Measurements from ENCODE around the gene SRGAP1.
"Not testable (repeated sequence)": the region's sequence is repeated elsewhere in the genome, so short reads cannot be mapped to it uniquely, and the experiment has no call there.

SRGAP1 gene

DNA sequence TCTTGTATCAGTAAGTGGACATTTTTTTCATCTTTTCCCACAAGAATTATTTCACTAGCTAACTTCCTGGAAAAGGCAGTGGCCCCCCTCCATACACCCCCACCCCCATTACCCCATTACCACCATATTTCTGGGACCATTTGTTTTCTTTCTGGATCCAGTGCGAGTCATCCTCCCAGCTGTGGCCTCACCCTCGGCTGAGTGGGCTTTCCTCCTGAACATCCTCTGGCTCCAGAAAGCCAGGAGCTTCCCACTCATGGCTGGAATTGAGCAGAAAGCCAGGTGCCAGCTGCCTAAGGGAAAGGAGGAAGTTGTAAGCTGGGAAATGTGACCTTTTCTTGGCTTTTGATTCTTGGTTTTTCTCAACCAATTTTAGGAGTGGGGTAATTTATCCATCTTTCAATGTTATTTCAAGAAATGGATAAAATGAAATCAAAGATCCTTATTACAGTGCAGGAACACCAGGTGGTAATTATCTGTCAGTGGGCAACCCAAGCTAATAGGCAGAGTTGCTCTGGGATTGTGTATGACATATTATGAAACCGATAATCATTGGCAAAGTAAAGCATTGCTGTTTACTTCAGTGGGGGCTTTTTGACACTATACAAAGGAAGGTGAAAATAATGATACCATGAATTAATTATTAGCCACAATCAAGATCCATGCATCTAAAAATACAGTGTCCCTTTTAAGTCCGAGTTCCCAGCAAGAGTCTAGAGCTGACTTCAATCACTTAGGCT, 253.0 kb downstream of the SRGAP1 start:
- no peak for DNase-seq

DNA sequence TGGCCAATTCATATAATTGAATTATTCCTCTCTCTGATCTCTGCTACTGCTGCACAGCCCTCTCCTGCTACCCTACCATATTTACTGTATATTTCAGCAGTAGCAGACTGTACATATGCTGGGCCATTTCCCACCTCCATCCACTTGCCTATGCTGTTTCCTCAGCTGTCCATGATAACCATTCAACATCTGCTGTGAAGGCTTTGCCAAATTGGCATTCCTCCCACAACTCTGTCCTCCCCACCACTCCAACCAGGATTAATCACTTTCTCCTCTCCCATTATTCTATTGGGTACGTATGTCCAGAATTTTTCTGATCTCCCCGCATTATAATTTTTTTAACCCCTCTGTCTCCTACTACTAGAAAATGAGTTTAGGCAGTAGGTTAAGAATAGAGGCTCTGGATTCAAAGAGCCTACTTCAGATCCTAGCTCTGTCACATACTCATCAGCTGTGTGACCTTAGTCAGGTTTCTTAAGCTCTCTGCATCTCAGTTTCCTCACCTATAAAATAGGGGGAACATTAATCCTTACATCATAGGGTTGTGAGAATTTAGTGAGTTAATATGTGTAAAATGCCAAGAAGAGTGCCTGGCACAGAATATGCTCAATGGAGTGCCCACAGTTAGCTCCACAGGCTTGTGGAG, 254.3 kb downstream of the SRGAP1 start:
- no peak for DNase-seq

DNA sequence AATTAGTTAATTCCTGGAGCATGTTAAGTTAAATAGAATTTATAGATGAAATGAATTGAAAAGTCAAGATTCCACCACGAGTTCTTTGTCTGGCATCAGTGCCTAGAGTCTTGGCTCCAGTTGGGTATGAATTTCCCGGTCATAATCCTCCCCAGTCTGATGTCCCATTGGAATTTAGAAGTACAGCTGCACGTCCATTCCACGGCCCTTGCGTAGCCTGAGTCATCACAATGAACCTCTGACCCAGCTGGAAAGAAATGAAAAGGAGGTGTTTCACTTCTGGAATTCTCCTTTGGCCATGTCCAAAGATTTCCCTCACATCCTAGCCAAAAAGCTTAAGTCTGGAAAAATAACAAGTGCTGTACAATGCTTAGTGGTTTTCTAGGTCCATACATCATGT, 254.9 kb downstream of the SRGAP1 start:
- no peak for DNase-seq

DNA sequence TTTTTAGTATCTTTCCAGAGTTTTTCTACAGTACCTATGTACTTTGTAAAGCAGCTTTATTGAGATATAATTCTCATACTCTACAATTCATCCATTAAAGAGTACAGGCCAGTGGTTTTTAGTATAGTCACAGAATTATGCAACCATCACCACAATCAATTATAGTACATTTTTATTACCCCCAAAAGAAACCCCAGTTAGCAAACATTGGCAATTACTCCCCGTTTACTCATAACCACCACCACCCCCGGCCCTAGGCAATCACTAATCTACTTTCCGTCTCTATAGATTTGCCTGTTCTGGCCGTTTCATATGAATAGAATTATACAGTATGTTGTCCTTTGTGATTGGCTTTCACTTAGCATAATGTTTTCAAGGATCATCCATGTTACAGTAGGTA, 257.8 kb downstream of the SRGAP1 start:
- DNase-seq: no peak

DNA sequence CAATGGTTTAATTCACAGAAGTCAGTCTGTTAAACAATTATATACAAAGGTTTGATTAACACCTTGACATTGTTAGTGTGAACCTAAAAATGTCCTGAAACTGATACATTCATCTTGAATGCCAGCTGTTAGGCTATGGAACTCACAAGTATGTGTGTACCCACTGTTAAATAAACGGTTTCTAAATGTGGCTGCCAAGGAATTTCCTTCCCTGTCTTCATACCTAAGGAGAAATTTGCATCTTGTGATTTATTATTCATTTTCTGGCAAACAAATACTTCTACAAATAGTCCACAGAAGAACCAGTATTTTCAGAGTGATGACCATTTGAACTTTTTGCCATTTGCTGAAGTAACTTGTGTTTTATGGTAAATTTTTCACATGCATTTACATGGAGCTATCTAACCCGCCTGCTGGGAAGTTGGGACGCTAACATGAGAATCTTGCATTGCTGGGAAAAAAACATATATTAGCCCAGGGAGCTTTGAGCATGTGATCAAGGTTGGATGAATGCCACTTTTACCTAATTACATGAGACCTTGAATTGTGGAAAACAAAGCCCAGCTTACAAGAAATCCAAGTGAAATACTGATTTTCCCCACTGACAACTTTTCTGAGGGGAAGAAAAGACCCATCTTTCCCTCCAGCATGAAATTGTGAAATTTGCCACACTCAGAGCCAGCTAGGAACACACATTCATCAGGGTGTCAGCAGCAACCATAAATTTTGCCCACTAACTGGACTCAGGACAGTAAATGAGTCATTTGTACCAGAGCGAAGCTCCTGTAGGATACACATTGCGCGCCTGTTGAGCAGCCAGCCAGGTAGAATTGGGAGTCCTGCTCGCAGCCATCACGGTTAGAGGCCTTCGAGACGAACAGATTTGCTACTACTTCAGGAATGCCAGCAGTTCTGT, 259.6 kb downstream of the SRGAP1 start:
- no peak for DNase-seq

DNA sequence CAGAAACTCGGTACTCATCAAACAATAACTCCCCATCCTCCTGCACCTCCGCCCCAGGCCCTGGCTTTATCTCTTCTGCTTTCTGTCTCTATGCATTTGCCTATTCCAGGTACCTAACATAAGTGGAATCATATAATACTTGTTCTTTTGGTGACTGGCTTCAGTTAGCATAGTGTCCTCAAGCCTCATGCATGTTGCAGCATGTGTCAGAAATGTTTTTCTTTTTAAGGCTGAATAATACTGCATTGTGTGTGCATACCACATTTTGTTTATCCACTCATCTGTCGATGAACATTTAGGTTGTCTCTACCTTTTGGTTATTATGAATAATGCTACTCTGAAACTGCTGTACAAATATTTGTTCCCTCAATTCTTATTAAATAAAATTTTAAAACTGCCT, 260.5 kb downstream of the SRGAP1 start:
- no peak for DNase-seq

DNA sequence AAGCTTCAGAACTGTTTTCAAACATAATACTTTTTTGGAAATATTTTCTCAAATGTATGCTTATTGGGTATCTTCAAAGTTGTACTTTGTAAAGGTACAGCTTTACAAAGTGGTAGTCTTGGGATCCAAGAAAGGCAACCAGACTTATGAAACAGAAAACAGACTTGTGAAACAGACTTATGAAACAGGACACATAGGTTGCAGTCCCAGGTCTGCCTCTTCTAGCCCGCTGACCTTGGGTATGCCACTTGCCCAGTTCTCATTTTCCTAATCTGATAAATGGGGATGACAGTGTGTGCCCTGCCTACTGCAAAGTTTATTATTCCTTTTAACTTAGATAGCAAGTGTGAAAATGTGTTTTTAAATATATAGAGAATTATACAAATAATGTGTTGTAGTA, 263.3 kb downstream of the SRGAP1 start:
- no peak for DNase-seq

DNA sequence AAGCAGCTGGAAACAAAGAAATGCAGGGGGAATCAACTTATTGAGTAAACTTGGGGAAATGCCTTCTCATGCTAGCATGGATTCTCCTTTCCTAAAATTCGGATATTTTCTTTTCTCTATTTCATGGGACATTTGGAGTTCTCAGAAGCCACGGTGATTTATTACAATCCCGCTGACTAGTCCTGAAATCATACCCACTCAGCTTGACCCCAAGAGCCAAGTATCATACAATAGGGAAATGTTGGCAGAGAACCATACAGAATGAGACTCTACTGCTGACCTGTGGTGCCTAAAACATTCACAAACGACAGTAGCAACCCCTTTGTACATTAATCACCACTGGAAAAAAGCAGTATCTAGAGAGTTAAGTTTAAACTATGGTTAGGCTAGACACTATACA, 265.2 kb downstream of the SRGAP1 start:
- no peak for DNase-seq

DNA sequence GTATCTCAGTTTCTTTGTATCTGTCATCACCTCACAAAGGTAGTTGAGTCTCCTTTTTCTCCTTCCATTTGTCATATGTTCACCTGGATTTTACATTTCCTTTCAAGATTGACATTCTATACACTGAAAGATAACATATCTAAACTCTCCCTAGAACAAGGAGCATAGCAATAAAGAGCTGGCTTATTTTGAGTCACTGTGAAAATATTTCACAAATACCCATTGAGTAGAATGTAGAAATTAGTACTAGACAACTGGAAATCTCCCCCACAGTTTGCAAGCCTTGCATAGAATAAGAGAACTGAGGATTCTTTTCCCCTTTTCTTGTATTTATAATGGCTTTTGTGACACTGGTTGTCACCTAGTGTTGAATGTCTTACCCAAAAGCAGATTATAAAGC, 266.4 kb downstream of the SRGAP1 start:
- no peak for DNase-seq

DNA sequence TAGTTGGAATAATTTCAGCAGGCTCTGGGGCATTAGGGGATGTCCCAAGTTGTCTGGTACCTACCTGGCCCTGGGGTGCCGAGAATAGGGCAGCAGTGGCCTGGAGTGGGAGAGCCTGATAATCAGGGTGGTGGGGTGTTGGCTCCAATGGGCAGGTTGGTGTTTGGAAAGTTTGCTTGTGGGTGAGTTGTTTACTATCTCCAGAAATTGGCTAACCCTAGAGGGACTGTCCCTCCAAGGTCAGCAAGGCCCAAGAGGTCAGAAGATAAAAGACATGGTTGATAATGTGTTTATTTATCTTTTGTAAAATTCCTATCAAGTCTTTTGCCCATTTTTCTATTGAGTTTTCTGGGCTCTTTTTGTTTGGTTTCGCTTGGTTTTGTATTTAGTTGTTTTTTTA, 272.5 kb downstream of the SRGAP1 start:
- no peak for DNase-seq

DNA sequence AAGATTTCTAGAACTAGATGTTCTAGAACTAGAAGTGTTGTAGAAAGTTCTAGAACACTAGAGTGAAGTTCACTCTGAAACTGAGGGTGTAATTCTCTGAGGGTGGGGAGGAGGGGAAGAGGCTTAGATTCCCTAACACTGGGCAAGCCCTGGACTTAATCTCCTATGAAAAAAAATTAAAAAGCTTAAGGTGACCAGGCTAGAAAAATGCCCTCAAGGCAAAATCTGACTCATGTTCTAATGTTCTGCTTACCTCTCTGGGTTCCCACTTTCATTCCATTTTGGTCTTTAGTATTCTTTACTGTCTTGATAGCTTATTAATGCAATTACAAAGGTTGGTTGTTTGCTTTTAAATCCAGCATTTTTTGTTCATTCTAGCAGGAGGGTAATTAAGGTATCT, 276.1 kb downstream of the SRGAP1 start:
- DNase-seq: no peak

DNA sequence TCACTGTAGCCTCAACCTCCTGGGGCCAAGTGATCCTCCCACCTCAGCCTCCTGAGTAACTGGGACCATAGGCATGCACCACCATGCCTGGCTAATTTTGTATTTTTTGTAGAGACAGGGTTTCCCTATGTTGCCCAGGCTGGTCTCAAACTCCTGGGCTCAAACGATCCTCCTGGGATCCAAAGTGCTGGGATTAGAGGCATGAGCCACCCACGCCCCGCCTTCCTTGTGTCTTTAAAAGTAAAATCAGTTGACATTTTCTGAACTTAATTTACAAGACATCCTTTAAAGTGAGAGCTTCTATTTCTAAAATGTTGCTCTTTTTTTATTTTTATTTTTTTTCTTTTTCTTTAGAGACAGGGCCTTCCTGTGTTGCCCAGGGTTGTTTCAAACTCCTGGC, 276.6 kb downstream of the SRGAP1 start:
- not testable (repeated sequence) for DNase-seq

DNA sequence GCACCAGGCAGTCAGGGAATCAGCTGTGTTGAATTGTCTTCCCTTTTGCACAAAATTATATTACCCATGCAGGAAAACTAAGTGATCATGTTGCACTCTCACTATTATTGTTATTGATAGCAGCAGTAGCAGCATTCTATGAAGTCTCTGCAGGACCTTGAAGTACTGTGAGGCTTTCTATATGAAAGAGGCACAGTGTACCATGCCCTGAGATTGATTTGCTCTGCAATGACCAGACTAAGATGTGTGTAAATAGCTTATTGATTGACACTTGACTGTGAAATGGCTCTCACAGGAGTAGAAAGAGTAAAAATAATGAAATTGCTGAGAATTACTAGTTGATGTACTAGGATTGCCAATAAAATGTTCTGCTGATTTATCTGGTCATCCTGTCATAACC, 277.7 kb downstream of the SRGAP1 start:
- DNase-seq: no peak

DNA sequence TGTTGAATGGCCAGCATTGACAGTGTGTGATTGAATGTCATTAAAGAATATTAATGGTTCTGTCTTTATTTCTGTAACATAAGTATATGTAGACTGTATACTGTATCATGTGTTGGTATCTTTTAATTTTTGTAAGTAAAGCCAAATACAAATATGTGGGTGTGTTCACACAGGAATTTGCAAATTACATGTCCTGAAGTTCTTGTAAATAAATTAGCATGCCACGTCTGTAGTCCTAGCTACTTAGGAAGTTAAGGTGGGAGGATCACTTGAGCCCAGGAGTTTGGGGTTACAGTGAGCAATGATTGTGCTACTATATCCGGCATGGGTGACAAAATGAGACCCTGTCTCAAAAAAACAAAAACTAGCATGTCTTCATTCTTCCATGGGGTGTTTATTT, 278.5 kb downstream of the SRGAP1 start:
- DNase-seq: no peak

DNA sequence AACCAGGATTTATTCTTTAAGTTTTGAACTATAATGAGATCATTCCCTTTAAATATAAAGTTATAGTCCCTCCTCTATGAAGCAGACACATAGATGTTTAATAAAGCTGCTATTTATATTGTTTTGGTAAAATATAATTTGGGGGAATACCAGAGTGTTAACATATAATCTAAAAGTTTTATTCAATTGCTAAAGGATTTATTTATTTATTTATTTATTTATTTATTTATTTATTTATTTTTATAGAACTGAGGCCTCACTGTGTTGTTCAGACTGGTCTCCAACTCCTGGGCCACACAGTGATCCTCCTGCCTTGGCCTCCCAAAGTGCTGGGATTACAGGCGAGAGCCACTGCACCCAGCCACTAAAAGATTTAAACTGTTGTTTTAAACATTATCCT, 278.9 kb downstream of the SRGAP1 start:
- no peak for DNase-seq

DNA sequence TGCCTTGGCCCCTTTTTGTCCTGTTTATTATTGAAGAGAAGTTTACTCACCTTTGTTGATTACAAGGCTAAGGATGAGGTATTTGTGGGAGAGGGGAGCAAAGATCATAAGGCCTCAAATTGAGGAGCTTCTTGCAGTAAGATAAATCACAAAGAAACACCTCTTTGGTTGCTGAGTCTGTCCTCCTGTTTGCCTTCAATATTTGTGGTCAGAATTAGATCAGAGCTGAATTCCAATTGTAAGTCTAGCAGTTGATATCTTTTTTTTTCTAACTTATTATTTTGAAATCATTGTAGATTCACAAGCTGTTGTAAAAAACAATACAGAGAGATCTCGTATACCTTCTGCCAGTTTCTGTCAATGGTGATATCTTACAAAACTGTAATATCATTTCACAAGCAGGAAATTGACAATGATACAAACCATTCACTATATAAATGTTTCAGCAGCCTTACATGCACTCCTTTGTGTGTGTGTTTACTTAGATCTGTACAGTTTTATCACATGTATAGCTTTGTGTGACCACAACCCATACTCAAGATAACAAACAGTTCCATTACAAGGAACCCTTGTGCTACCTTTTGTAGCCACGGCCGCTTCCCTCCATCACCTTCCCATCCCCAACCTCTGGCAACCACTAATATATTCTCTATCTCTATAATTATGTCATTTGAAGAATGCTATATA, 280.2 kb downstream of the SRGAP1 start:
- no peak for DNase-seq

DNA sequence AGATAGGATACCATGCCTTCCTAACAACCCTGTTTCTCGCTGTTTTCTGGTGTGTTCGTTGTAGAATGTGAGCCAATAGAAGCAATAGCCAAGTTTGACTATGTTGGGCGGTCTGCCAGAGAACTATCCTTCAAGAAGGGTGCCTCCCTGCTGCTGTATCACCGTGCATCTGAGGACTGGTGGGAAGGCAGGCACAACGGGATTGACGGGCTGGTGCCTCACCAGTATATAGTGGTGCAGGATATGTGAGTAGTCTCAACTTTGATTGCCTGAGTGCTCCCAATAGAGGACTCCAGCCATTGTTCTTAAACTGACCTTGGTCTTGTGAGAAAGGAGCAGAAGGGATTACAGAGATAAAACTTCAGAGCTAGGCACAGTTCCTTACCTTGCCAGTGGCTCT, 281.4 kb downstream of the SRGAP1 start:
- no peak for DNase-seq

DNA sequence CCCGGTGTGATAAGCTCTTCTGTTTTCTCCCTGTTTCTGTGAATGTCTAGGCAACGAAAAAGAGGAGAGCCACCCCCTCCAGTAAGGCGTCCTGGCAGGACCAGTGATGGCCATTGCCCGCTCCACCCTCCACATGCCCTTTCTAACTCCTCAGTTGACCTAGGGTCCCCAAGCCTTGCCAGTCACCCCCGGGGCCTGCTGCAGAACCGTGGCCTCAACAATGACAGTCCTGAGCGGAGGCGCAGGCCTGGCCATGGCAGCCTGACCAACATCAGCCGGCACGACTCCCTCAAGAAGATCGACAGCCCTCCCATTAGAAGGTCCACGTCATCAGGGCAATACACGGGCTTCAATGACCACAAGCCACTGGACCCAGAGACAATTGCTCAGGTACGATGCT, 283.3 kb downstream of the SRGAP1 start:
- DNase-seq: no peak

DNA sequence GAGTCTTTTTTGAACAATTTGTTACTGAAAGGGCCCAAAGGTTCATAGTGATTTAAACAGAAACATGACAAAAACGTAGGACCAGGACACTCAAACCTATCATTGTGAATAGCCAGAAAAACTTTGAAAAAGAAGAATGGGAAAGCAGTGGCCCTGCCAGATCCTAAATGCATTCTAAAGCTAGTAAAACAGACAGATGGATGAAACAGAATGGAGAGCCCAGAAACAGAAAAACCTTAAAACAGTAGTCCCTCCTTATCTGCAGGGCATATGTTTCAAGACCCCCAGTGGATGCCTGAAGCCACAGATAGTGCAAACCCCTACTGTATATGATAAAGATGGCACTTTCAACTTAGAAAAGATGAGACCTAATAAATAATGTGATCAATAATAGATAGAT, 283.9 kb downstream of the SRGAP1 start:
- no peak for DNase-seq

DNA sequence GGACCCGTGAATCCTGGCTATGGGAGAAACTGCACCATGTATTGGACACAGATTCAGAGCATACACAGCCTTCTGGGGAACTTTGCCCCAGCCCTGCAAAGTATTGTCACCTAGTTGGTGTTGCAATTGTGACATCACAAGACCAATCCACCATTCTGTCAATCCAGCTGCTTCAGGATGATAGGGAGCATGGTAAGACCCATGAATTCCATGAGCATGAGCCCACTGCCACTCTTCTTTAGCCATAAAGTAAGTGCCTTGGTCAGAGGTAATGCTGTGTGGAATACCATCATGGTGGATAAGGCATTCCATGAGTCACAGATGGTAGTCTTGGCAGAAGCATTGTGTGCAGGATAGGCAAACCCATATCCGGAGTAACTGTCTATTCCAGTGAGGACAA, 286.0 kb downstream of the SRGAP1 start:
- DNase-seq: not testable (repeated sequence)

DNA sequence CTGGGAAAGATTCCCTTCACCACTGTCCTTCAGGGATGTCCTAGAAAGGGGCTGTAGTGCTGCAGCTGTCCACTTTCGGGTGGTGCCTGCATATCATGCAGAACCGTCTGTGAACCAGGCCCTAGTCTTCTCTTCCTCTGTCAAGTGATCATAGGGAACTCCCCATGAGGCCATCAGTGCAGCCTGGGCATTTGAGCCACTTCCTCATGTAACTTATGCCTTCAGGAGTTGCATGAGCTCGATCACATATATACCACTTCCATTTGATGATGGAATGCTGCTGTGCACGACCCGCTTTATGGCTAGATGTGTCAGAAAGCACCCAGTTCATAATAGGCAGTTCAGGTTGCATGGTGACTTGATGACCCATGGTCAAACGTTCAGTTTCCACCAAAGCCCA, 287.0 kb downstream of the SRGAP1 start:
- DNase-seq: not testable (repeated sequence)

DNA sequence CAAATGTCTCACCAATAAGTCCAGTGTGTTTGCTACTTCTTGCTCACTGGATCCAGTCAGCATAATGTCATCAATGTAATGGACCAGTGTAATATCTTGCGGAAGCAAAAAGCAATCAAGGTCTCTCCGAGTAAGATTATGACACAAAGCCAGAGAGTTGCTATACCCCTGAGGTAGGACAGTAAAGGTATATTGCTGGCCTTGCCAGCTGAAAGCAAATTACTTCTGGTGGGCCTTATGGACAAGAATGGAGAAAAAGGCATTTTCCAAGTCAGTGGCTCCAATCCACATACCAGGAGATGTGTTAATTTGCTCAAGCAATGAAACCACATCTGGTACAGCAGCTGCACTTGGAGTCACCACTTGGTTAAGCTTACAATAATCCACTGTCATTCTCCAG, 288.2 kb downstream of the SRGAP1 start:
- not testable (repeated sequence) for DNase-seq

DNA sequence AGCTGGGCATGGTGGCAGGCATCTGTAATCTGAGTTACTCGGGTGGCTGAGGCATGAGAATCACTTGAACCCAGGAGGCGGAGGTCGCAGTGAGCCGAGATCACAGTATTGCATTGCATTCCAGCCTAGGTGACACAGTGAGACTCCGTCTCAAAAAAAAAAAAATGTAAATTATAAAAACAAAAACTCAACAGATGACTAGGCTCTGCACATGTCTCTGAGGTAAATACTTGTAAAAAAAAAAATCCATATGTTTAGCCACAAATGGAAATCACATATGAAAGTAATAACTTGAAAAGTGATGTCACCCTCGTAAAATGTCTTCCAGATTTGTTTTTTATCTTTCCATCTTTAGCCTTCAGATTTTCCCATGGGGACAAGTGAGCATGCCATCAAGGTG, 292.6 kb downstream of the SRGAP1 start:
- no peak for DNase-seq
